Endothelial cell of umbilical vein (primary cell): Measurements from ENCODE around the gene HBG2. TPM values are rescaled to one million over a fixed set of nuclear protein-coding genes. Genes with fewer than 3 reads are reported as not detected.

Experiments
- BruUV-seq: library from RNA; stranded (reverse); fragments of 400-500 nt; replicated peaks from 2 replicates; lab custom pipeline; 2021; lab: Mats Ljungman, UMichigan
- CTCF ChIA-PET: fragments of 300-600, 350-600 bp; sonication (Branson Sonifier 250); formaldehyde crosslinking; loops from one replicate; lab custom pipeline; 2021; ENCODE audit warnings: antibody characterized with exemption, inconsistent platforms; lab: Charles Lee
- POLR2A ChIA-PET: fragments of 300-600, 350-600 bp; sonication (Branson Sonifier 250); formaldehyde crosslinking; loops from one replicate; lab custom pipeline; 2021; ENCODE audit warnings: antibody characterized with exemption, inconsistent platforms; lab: Charles Lee
- DNase-seq: peaks from one replicate; pipeline ENCODE4 v3.0.0-alpha.2; 2011; ENCODE audit warnings: low read depth, low spot score
- FAIRE-seq: peaks from 2 replicates; lab custom pipeline; 2011; peaks lifted over from hg19 to GRCh38; lab: Jason Lieb, UNC
- H2AFZ ChIP-seq: 2 replicates; pipeline ENCODE4 v1.6.0; 2012; ENCODE audit warnings: low read depth, low read length, control low read depth, inconsistent platforms
- H3K27ac ChIP-seq: 2 replicates; pipeline ENCODE4 v1.5.1; 2011; ENCODE audit warnings: low read depth, mild to moderate bottlenecking, control low read depth, low read length, moderate library complexity; ENCODE audit not compliant: insufficient read depth
- H3K27me3 ChIP-seq, 2 experiments: 2 replicates each; pipeline versions ENCODE4 v1.6.0 to v1.6.1; 2011; ENCODE audit warnings: low read length in 2 of 2, mixed read lengths in 1 of 2; ENCODE audit not compliant: control insufficient read depth in 2 of 2, insufficient read depth in 2 of 2
- H3K36me3 ChIP-seq, 2 experiments: 2 replicates in 1 of 2; 3 replicates in 1 of 2; pipeline ENCODE4 v1.5.1; 2011; ENCODE audit warnings: low read length in 2 of 2, mild to moderate bottlenecking in 1 of 2, moderate library complexity in 1 of 2; ENCODE audit not compliant: control insufficient read depth in 2 of 2, insufficient read depth in 2 of 2; ENCODE audit errors: extremely low read depth in 1 of 2
- H3K4me1 ChIP-seq: 3 replicates; pipeline ENCODE4 v1.5.1; 2011; ENCODE audit warnings: mild to moderate bottlenecking, low read length; ENCODE audit not compliant: control insufficient read depth, insufficient read depth; ENCODE audit errors: extremely low read depth
- H3K4me2 ChIP-seq: 2 replicates; pipeline ENCODE4 v1.6.1; 2011; ENCODE audit warnings: low read length, control low read depth, mixed read lengths; ENCODE audit not compliant: insufficient read depth
- H3K4me3 ChIP-seq, 3 experiments: fragments of 200-600 bp in 1 of 3; sonication (generic), shearing (Covaris generic) in 1 of 3; replicated peaks in 1 of 3; 2 replicates each; pipeline ENCODE4 v1.5.1; 2011 to 2016; ENCODE audit warnings: control low read depth in 3 of 3, low read length in 3 of 3, mild to moderate bottlenecking in 2 of 3, inconsistent platforms in 1 of 3, low read depth in 1 of 3, moderate library complexity in 1 of 3; ENCODE audit not compliant: insufficient read depth in 1 of 3
- H3K79me2 ChIP-seq: 2 replicates; pipeline ENCODE4 v1.6.0; 2012; ENCODE audit warnings: low read length, inconsistent platforms; ENCODE audit not compliant: control insufficient read depth, insufficient read depth
- H3K9ac ChIP-seq: replicated peaks from 2 replicates; pipeline ENCODE3; 2011; ENCODE audit warnings: low read length, control low read depth; ENCODE audit not compliant: insufficient read depth; ENCODE audit errors: extremely low read depth
- H3K9me1 ChIP-seq: replicated peaks from 3 replicates; pipeline ENCODE4 v1.6.0; 2011; ENCODE audit warnings: mild to moderate bottlenecking, low read length; ENCODE audit not compliant: control insufficient read depth, insufficient read depth; ENCODE audit errors: extremely low read depth
- H3K9me3 ChIP-seq: replicated peaks from 2 replicates; pipeline ENCODE4 v1.5.1; 2012; ENCODE audit warnings: low read length, inconsistent platforms; ENCODE audit not compliant: control insufficient read depth, insufficient read depth
- H4K20me1 ChIP-seq: replicated peaks from 2 replicates; pipeline ENCODE3; 2011; ENCODE audit warnings: mild to moderate bottlenecking, low read length; ENCODE audit not compliant: control insufficient read depth, insufficient read depth; ENCODE audit errors: extremely low read depth
- EZH2 ChIP-seq: IDR thresholded peaks from 2 replicates; pipeline ENCODE4 v1.6.1; 2012; ENCODE audit warnings: borderline replicate concordance, low read depth, mild to moderate bottlenecking, moderate library complexity, low read length, inconsistent platforms; ENCODE audit not compliant: severe bottlenecking
- FOS ChIP-seq: IDR thresholded peaks from 2 replicates; pipeline ENCODE4 v1.6.1; 2011; ENCODE audit warnings: mild to moderate bottlenecking, low read length, moderate library complexity, borderline replicate concordance; ENCODE audit not compliant: insufficient read depth
- GATA2 ChIP-seq: IDR thresholded peaks from 2 replicates; pipeline ENCODE4 v1.7.0; 2011; ENCODE audit warnings: low read depth, mild to moderate bottlenecking, moderate library complexity, mixed read lengths, low read length; ENCODE audit not compliant: insufficient read length, insufficient read depth
- JUN ChIP-seq: IDR thresholded peaks from 2 replicates; pipeline ENCODE4 v1.6.1; 2011; ENCODE audit warnings: borderline replicate concordance, low read depth; ENCODE audit not compliant: insufficient read length, insufficient read depth
- MYC ChIP-seq: IDR thresholded peaks from one replicate; pipeline ENCODE4 v1.6.1; 2011; ENCODE audit warnings: mild to moderate bottlenecking, low read depth, low read length
- POLR2A ChIP-seq: IDR thresholded peaks from 2 replicates; pipeline ENCODE4 v1.6.1; 2012; ENCODE audit warnings: low read depth, mild to moderate bottlenecking, control low read depth, low read length
- POLR2AphosphoS5 ChIP-seq: IDR thresholded peaks from 2 replicates; pipeline ENCODE4 v1.6.1; 2012; ENCODE audit warnings: low read depth, mild to moderate bottlenecking, control low read depth, low read length, moderate library complexity; ENCODE audit not compliant: insufficient read depth
- dilution Hi-C: fragments of 300-500 bp; cut with MboI; formaldehyde crosslinking; loops from one replicate; pipeline ENCODE4 v1.15.0; 2019; ENCODE audit warnings: low sequenced_read_pairs; ENCODE audit not compliant: extremely low pct_ligation_motif_present
- intact Hi-C: fragments of 100-400 bp; cut with micrococcal nuclease; formaldehyde crosslinking; loops from one replicate; pipeline ENCODE4 v1.10.0; 2022
- polyA plus RNA-seq, 4 experiments: library from polyadenylated mRNA; depleted of rRNA in 3 of 4; stranded (reverse) in 3 of 4; unstranded in 1 of 4; fragments of >200 nt; gene quantifications; 2 replicates each; pipeline versions ENCODE4 v1.2.1 to v1.2.3, GENCODE V29; 2011 to 2012; ENCODE audit warnings: missing spikeins in 1 of 4
- total RNA-seq: library from RNA; stranded (reverse); gene quantifications from 2 replicates; pipeline ENCODE4 v1.2.3, GENCODE V29; 2021
- TF ChIP-seq, protein P1 (sequence below): IDR thresholded peaks from 2 replicates; pipeline ENCODE4 v1.6.1; 2011; ENCODE audit not compliant: insufficient read depth, insufficient read length
- TF ChIP-seq, protein P2 (sequence below), 2 donors: IDR thresholded peaks; 1 replicate in 1 of 2; 2 replicates in 1 of 2; pipeline ENCODE4 v1.5.1; 2011; ENCODE audit warnings: low read length in 2 of 2, mild to moderate bottlenecking in 2 of 2, moderate library complexity in 2 of 2, control low read depth in 1 of 2, inconsistent platforms in 1 of 2, low read depth in 1 of 2; ENCODE audit not compliant: insufficient read depth in 1 of 2; ENCODE audit errors: extremely low read depth in 1 of 2

The HBG2 gene
- total and polyA plus RNA-seq, 2 donors (not counting 3 experiments of a cell fraction or from before 2014, with no cell fraction given): 1.2 TPM; not detected in 1

DNA sequence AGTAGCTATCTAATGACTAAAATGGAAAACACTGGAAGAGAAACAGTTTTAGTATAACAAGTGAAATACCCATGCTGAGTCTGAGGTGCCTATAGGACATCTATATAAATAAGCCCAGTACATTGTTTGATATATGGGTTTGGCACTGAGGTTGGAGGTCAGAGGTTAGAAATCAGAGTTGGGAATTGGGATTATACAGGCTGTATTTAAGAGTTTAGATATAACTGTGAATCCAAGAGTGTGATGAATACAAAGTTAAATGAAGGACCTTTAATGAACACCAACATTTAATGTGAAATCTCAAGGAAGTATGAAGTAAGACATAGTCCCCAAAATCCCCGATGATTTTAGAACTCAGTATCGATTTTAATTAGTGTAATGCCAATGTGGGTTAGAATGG lies 17.2 kb downstream of the HBG2 start:
- Histone ChIP-seq H3K4me1 (no peaks in the 10 kb centered on the region), H2AFZ (no peak overlapping the region), H3K9me3 (no peaks in the 10 kb centered on the region), H3K9ac (no peak overlapping the region), H3K27me3 (no peaks in the 10 kb centered on the region), H4K20me1 (no peaks in the 10 kb centered on the region), H3K4me3 (no peak overlapping the region), H3K79me2 (no peaks in the 10 kb centered on the region), H3K4me2 (no peak overlapping the region), H3K36me3 (no peaks in the 10 kb centered on the region), H3K27ac (no peak overlapping the region), H3K9me1 (no peaks in the 10 kb centered on the region)
- dilution Hi-C loops (no loop called here), intact Hi-C loops (no loop called here)
- TF ChIP-seq FOS (no peak), POLR2AphosphoS5 (no peak), EZH2 (no peak), MYC (no peak), JUN (no peak)
- TF ChIP-seq, protein P1, sequence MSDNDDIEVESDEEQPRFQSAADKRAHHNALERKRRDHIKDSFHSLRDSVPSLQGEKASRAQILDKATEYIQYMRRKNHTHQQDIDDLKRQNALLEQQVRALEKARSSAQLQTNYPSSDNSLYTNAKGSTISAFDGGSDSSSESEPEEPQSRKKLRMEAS: no peak
- DNase-seq: no peak
- no TSS peak for BruUV-seq
- no peak for FAIRE-seq
- CTCF ChIA-PET: no interaction called here
- POLR2A ChIA-PET: no interaction called here

DNA sequence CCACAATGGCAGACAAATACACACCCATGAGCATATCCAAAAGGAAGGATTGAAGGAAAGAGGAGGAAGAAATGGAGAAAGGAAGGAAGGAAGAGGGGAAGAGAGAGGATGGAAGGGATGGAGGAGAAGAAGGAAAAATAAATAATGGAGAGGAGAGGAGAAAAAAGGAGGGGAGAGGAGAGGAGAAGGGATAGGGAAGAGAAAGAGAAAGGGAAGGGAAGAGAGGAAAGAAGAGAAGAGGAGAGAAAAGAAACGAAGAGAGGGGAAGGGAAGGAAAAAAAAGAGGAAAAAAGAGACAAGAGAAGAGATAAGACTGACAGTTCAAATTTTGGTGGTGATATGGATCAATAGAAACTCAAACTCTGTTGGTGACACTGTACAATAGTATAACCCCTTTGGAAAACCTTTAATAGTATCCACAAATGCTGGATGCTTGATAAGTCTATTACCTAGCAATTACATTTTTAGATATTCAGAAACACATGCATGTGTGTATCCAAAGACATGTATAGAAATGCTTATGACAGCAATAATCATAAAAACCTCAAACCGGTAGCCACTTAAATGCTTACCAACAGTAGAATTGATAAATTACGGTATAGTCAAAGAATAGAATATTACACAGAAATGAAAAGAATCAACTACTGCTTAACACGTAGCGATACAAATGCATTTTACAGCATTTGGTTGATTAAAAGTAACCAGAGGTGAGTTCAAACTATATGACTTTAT lies 19.1 kb downstream of the HBG2 start:
- Histone ChIP-seq H3K4me1 (no peaks in the 10 kb centered on the region), H3K4me2 (no peak overlapping the region), H4K20me1 (no peaks in the 10 kb centered on the region), H3K9ac (no peak overlapping the region), H2AFZ (no peak overlapping the region), H3K79me2 (no peaks in the 10 kb centered on the region), H3K4me3 (no peak overlapping the region), H3K9me1 (no peaks in the 10 kb centered on the region), H3K27ac (no peak overlapping the region), H3K36me3 (no peaks in the 10 kb centered on the region), H3K27me3 (no peaks in the 10 kb centered on the region), H3K9me3 (no peaks in the 10 kb centered on the region)
- no peak for DNase-seq
- no peak for FAIRE-seq
- intact Hi-C loops: no loop called here
- TF ChIP-seq JUN (no peak), EZH2 (no peak), POLR2A (no peak), GATA2 (no peak), MYC (no peak), POLR2AphosphoS5 (no peak), FOS (no peak)
- TF ChIP-seq, protein P1: no peak
- TF ChIP-seq, protein P2, sequence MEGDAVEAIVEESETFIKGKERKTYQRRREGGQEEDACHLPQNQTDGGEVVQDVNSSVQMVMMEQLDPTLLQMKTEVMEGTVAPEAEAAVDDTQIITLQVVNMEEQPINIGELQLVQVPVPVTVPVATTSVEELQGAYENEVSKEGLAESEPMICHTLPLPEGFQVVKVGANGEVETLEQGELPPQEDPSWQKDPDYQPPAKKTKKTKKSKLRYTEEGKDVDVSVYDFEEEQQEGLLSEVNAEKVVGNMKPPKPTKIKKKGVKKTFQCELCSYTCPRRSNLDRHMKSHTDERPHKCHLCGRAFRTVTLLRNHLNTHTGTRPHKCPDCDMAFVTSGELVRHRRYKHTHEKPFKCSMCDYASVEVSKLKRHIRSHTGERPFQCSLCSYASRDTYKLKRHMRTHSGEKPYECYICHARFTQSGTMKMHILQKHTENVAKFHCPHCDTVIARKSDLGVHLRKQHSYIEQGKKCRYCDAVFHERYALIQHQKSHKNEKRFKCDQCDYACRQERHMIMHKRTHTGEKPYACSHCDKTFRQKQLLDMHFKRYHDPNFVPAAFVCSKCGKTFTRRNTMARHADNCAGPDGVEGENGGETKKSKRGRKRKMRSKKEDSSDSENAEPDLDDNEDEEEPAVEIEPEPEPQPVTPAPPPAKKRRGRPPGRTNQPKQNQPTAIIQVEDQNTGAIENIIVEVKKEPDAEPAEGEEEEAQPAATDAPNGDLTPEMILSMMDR (IDR thresholded peaks at IDR 0.05; ENCODE audit: extremely low read depth in 1 of 2, insufficient read depth in 1 of 2, low read depth in 1 of 2, low read length in 2 of 2): no peak
- ChIA-PET POLR2A (no interaction called here), CTCF (no interaction called here)
- BruUV-seq: no TSS peak
- dilution Hi-C loops: no loop called here
